Erythroblast (primary cell): Measurements from ENCODE around the gene PNPLA1.

Experiments
- DNase-seq, 2 experiments: peaks; one replicate each; lab custom pipeline; 2025; lab: John Stamatoyannopoulos, UW
- GATA1 ChIP-seq: IDR thresholded peaks from 2 replicates; pipeline ENCODE4 v1.6.1; 2011; ENCODE audit warnings: low read depth, mild to moderate bottlenecking, control low read depth, low read length, moderate library complexity
- POLR2A ChIP-seq: IDR thresholded peaks from 2 replicates; pipeline ENCODE4 v1.6.1; 2011; ENCODE audit warnings: mild to moderate bottlenecking, low read length

Gene PNPLA1

DNA sequence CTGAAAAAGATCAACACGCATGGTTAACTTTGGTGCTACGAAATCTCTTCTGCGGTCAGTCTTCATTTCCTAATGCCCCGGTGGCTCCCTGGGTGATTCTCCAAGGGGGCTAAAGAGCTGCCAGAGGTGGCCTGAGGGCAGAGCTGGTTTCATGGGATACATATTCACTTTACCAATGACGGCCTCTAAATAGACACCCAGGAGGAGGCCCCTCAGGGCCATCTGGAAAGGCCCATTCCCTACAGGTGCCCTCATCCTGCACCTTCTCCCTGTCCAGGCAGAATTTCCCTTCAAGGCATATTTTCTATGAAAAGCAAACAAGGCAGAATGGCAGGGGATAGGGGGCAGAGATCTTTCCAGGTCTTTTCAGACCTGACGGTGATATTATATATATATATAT lies 54.3 kb downstream of the PNPLA1 start:
- no peak for DNase-seq
- TF ChIP-seq POLR2A (no peak), GATA1 (no peak)

DNA sequence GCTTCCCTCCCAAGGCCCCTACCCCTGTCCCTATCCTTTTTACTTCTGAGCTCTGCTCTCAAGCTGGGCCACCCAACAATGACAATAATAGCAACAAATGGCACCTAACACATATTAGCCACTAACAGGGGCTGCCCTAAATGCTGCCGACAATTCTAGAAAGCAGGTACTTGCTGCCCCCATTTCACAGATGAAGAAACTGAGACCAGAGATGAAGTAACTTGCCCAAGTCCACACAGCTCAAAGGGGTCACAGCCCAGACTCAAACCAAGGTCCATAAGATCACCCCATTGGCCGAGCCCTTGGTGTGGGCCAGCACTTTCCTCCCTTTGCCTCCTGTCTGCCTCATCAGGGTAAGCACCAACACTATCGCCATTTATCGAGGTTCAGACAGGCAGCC lies 54.9 kb downstream of the PNPLA1 start:
- TF ChIP-seq POLR2A (no peak), GATA1 (no peak)
- DNase-seq, result no peak

DNA sequence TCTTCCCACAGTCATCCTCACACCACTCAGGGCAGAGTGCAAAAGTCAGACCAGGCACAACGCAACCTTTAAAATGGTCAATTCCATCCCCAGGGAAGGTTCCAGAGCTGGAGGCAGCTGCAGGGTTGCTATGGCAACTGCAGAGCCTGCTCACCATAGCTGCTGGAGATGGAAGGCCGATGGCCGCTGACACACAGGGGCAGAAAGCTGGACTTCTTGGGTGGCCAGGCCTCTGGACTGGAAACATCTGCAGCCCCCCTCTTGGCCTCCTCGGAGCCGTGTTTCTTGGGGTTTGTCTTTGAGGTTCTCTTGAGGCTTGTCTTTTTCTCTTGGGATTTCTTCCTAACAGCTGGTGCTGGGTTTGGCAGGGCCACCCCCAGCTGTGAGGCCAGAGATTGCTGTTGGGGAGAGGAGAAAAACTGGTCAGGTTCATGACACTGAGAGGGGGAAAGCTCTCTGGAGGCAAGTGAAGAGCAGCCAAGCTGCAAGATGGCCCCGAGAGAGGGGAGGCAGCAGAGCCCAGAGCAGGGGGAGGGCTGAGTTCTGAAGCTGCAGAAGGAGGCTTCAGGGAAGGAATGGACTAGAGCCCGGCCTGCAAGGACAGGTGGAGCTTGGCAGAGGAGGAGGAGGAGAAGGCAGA lies 56.6 kb downstream of the PNPLA1 start:
- DNase-seq, result no peak
- no peak for TF ChIP-seq GATA1
- no peak for TF ChIP-seq POLR2A

DNA sequence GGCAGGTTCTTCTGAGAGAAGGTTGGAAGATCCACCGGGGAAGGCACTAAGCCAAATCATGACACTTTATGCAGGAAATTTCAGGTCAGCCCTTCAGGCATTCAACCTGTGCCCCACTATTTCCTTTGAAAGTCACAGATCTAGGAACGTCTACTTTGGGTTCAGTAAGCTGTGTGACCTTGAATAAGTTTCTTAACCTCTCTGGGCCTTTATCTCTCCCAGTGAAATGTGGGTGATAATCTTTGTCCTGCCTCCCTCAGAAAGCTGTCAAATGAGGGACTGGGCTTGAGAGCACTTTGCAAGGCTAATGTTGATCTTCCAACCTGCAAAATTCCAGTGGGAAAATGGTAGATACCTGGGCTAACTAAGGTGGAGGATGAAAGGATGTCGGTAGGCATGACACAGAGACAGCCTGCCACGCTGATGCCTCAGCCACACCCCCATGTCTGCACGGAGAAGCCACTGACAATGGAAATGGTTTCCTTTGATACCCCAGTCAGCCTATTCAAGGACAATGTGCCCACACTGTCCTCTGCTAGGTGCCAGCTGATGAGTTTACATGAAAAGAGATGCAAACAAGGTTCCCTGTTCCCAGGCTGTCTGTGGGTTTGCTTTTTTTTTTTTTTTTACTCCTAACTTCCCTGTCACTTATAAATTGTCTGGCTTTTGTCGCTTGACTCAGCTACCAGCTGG lies 57.5 kb downstream of the PNPLA1 start:
- TF ChIP-seq POLR2A (no peak), GATA1 (no peak)
- no peak for DNase-seq

DNA sequence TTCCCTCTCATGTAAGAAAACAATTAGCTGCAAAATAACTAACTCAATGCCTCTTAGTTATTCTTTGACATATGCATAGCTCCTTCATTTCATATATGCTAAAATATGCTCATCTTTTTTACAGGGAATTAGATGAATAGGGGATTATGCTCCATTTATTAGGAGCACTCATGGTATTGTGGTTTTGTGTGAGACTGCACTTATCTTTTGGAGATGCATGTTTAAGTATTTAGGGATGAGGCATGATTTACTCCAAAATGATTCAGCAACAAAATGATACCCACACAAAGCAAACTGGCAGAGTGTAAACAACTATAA lies 58.0 kb downstream of the PNPLA1 start:
- TF ChIP-seq GATA1, result no peak
- no peak for TF ChIP-seq POLR2A
- DNase-seq, result no peak

DNA sequence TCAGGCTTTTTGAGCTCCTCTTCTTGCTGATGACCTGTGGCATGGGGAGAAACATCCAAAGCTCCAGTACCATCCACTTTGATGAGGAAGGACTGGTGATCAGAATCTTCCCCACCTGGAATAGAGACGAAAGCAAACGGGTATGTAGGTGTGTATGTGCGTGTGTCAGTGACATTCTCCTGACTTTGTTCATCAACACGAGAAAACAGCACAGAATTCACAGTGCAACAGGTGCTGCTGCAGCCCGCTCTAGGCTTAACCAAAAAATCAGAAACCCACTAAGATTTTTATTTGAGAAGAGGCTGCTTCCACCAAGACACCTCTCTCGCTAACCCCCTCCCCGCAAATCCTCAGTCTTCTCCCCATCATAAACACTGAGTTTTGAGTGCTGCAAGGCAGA lies 58.7 kb downstream of the PNPLA1 start:
- DNase-seq, result no peak
- TF ChIP-seq GATA1 (no peak), POLR2A (no peak)

DNA sequence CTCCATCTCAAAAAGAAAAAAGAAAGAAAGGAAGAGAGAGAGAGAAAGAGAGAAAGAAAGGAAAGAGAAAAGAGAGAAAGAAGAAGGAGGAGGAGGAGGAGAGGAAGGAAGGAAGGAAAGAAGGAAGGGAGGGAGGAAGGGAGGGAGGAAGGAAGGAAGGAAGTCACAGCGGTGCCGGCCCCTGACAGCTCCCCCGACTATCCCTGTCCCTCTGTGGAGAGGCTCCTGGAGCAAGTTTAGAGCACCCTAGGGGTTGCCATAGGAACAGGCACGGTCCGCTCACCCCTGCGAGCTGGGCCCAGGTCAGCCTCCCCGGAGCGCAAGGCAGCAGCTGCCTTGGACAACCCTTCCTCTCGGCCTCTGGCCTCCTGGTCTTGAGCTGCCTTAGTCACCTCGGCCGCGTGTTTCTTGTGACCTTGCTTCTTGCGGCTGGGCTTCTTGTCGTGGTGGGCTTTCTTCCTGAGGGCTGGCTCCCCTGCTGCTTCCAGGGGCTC lies 60.0 kb downstream of the PNPLA1 start:
- DNase-seq, result no peak
- TF ChIP-seq GATA1, result no peak
- TF ChIP-seq POLR2A, result no peak

DNA sequence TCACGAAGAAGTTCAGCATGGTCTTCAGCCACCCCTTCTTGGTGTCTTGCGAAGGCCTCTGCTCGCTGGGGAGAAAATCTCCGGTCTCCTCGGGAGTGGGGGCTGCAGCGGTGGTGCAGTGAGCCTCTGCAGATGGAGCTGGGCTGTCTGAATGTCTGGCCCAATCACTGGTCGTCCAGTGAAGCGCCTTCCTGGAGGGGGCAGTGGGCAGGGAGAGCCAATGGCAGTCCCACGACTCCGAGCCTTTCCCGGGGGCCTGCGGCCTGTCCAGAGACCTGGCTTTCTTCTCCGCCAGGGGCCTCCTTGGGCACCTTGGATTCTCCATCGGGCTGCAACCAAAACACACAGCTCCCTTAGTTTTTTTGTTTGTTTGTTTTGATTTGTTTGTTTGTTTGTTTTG lies 60.5 kb downstream of the PNPLA1 start:
- DNase-seq, result no peak
- TF ChIP-seq GATA1 (no peak), POLR2A (no peak)

DNA sequence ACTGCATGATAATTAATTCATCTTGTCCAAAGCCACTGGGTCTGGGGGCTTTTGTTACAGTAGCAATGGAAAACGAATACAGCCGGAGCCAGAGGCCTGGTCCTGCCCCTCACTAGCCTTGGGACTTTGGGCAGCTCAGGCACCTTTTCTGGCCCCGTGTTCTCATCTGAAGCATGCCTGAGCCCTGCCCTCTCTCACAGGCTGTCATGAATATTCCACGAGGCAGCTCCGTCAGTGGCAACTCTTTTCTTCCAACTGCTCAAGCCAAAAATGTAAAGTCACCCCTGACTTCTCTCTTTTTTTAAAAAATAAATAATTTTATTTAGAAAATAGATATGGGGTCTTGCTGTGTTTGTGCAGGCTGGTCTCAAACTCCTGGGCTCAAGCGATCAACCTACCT lies 61.5 kb downstream of the PNPLA1 start:
- TF ChIP-seq POLR2A, result no peak
- TF ChIP-seq GATA1, result no peak
- no peak for DNase-seq

DNA sequence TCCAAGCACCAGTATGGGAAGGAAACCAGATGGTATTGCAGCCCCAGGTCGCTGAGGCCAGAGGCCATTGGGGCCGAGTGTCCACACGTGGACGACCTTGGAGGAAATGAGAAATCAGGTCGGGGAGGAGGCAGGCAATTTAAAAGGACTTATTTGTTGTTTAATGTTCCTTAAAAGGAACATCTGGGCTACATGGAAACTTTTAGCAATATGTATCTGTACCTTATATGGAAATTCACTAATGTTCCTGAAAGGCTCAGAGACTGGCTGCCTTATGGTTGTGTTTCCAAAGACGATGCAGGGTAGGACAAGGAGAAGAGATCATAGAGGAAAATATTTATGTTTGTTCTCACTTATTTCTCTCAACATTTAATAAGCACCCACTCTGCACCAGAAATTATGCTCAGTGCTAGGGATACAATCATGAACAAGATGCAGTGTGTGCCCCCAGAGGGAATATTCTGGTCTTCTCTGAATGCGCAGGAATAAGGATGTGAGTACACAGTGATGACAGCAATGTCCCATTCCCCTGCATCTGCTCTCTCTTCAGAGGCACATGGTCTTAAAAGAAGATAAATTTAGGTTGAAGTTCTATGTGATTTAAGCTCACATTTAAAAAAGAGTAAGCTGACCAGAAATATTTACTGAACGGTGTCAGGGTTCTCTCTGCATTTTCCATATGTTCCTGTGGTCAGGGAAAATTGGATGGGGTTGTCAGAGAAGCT lies 63.5 kb downstream of the PNPLA1 start:
- TF ChIP-seq GATA1 (no peak), POLR2A (no peak)
- no peak for DNase-seq

DNA sequence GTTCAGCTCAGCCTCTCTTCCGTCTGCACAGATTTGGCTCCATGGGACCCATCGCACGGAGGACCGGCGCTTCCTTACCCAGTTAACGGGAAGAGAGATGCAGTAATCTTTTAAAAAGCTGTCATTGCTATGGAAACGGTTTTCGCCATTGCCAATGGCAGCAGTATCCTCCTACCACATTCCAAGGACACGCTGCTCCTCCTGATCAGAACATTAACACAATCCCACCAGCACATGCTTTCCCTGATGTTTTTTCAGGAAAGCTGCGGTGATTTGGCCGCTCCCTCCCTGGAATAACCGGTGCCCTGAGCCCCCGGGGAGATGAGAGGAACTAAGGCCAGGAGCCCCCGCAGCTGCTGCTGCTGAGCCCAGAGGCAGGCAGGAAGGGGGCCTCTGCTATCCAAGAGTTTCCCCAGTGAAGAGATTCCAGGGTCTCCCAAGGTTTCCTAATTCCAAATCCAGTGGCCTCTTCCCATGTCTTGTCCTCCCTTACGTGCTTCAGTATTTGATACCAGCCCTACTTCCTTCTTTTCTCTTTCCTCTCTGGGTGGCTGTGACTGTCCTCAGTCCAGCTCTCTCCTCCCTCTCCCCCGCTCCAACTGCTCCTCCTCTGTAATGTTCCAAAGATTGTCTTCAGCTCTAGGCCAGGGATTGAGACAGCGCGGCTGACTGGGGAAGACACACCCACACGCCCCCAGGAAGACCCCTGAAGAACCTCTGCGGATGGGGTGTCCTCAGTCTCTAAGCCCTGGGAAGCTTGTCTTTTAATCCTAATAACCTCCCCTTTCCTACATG lies 64.3 kb downstream of the PNPLA1 start:
- no peak for DNase-seq

DNA sequence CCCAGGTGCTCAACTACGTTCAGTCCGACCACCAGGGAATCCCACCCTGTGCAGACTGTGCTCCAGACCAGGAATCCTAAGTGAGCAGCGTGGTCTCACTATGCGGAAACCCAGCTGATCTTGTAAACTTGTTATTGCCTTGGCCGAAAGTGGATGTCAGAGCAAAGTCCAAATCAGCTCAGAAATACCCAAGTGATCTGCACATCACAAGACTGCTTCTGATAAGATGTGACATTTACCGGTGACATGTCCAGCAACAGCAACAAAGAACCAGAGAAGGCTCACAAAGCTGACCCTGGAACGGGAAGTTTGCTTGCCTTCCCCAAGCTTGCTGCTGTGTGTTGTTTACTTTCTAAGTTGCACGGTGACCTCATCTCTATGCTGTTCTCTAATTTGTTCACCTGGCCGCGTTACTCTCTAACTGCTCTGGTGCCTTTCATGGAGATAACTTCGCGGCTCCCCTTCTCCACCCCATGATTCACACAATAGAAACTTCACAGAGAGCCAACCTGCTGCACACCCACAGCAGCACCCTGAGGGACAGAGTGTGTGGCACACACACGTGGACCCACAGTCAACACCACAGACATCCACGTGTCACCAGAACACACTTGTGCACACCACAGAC lies 65.1 kb downstream of the PNPLA1 start:
- no peak for DNase-seq
- TF ChIP-seq POLR2A (no peak), GATA1 (no peak)

More for the DNA sequence above, 64.3 kb downstream of the PNPLA1 start:
- TF ChIP-seq GATA1 (no peak), POLR2A (no peak)
